DMS53 treated with DMSO at 0.1 percent for 48 hours (cell line): Measurements from ENCODE around the gene NDUFB4.
"Not testable (repeated sequence)": the region's sequence is repeated elsewhere in the genome, so short reads cannot be mapped to it uniquely, and the experiment has no call there.

Source experiments
- DNase-seq: peaks from one replicate; lab custom pipeline; 2025; ENCODE audit not compliant: unreplicated experiment; lab: John Stamatoyannopoulos, UW

Gene NDUFB4

DNA sequence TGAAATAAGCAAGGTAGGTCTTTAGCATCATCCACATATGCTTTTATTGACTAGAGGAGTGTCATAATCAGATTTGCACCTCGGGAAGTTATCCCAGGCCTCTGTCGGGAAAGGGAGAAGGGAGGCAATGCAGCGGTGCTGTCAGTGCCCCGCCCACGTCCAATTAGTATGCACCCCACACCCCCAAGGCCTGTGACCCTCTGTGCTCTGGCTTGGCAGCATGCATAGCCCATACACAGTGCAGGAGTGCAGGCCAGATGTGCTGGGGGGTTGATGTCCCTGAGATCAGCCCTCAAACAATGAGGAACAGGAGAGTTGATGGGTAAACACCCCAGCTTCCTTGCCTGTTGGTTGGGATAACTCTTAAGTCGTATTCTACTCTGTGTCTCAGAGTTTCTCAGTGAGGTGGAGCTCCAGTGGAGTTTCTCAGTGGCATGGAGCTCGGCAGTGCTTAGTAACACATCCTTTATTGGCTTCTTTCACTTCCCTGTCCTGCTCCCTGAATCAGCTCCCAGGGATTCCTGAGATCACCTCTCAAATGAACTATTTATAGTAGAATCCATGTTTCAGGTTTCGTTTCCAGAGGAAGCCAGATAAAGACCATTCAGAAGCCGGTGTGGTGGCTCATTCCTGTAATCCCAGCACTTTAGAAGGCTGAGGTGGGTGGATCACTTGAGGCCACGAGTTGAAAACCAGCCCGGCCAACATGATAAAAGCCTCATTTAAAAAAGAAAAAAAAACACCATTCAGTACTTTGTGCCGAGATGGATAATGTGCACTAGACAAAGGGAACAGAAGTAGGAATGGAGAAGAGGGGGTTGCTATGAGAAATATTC is 26.7 kb upstream of the NDUFB4 start:
- DNase-seq: no peak

DNA sequence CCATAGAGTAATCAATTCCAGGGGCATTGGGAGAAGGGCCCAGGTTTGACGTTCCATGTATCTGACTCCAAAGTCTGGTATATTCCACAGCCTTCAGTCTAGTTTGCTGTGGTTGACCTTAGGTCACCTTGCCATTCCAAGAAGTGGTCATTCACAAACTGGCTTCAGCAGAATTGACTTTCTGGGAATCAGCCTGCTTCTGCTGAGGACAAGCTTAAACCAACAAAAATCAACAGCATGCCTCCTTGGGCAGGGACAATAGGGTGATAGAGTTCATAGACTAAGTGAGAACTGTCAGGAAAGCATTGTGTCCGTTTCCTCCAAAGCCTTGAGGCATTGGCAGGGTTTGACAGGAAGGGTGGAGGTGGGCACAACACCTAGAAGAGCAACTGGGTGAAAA is 24.1 kb upstream of the NDUFB4 start:
- no peak for DNase-seq

DNA sequence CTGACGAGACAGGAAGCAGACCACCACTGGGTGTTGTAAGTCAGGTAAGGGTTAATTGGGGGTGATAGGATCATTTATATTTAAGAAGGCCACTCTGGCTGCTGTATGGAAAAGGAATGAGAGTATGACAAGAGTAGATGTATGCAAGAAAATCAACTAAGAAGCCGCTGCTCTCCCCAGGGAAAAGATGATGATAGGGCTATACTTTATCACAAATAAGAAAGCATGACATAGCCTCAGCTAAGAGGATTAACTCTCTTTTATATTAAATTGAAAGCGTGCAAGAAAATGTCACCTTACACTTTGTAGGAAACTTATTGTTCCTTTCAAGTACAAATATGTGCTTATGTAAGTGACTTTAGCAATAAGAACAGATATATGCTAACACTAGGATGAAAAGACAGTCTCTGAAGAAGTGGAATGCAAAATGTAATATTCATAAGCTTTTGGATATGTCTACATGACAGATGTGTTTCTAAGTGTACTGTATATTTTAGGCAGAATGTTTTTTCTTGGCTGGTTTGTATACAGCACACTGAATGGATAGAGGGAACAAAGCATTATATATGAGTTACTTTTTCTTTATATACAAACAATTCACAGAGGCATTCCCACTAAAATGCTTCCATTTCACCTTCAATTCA is 8.7 kb upstream of the NDUFB4 start:
- DNase-seq: no peak

DNA sequence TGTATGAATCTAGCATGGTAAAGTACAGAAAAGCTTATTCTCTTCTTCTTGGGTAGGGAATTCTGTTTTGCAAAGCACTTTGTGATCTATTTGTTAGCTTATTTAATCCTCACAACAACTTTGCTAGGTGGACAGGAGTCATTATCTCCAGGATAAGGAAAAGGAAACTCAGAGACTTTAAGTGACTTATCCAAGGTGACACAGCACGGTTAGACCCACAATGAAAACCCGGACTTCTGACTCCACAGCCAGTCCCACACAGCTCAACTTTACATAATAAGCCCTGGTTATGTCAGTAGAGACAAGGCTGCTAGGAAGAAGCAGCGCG is 384 bp upstream of the NDUFB4 start:
- no peak for DNase-seq

DNA sequence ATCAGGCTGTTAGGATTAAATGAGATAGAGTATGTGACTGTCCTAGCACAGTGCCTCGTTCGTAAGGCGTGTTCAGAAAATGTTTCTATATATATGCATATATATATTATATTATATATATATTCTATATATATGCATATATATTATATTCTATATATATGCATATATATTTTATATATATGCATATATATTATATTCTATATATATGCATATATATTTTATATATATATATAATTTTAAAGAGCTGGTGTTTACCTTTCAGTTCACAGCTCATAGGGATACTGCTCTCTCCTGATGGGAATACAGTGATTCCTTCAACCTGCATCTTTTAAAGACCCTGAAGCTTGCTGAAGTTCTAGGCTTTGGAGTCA is 702 bp downstream of the NDUFB4 start:
- DNase-seq: no peak

DNA sequence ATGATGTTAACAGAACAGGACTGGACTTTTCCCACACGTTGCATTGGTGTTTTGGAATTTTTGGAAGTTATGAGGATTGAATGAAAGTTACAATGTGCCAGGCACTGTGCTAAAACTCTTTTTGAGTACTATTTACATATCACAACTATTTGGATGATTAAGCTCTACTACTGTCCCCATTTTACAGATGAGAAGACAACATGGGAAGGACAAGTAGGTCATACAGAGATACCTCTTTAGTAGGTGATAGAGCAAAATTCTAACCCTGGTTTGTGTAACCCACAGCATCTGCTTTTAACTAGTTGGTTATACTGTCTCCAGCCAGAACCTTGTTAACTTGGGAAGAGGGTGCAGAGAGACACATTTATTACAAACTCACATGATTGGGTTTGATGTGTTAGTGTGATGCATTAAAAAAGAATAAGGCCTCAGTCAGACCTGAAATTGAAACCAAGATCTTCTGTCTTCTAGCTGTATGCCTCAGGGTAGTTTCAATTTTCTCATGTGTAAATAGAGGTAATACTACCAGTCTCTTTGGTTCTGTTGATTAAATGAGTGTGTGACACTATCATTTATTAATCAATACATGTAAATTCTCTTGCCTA is 1.4 kb downstream of the NDUFB4 start:
- DNase-seq: no peak

DNA sequence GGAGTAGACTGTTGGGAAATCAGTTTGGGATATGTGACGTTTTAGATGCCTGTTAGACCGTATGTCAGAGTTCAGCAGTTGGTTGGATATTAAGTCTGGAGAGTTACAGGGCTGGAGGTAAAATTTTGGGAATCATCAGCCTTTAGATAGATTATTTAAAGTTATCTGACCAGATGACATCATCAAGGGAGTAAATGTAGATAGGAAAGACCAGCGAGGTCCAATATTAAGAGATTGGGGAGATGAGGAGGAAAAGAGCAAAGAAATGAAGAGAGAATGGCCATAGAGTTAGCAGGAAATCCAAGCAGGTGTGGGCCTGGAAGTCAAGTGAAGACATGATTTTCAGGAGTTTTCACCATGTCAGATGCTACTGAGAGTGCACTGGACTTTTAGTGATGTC is 3.1 kb downstream of the NDUFB4 start:
- DNase-seq: no peak

DNA sequence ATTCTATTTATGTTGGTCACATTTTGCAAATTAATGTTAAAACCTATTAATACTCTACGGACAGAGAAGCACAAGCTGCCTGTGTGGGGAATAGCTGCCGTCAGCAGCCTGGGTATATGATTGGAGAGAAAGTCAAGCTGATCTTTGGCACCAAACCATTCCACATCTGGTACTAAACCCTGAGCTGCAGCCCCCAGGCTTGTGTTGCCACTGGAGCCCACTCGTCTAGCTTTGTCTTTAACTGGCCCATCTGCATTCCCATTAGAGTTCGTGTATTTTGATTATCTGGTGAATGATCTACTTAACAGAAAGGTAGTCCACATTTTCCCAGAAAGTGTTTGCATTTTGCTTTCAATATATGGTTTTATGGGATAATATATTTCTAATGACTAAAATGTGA is 5.4 kb downstream of the NDUFB4 start:
- no peak for DNase-seq

DNA sequence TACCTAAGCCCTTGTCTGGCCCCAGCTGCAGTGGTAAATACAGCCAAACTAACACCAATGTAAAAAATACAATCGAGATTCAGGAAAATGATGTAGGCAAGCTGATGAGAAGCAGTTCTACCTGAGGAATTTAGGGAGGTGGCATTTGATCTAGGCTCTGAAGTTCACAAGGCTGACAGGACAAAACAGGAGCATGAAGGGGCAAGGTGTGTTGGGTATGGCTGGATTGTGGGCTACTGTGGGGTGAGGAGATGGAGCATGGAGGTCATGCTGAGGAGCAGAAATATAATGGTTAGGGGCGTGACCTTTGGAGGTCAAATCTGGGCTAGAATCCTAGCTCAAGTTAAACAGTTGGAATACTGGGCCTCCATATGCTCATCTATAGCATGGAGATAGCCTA is 6.5 kb downstream of the NDUFB4 start:
- DNase-seq: no peak

DNA sequence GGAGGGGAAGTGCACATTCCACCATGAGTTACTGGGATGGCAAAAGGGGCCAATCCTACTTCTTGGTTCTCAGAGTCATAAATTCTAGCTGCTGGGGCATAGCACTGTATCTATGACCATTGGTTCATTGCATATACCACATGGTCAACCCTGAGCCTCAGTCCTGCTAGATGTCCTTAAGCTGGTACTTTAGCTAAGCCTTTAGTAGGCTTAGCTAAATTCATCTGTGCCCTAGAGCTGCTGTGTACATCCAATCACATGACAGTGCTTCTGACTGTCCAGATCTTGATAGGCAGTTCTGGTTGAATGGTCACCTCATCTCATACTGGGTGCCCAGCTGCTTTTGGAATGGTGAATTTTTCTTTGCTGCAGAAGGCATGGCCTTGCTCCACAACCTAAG is 8.2 kb downstream of the NDUFB4 start:
- no peak for DNase-seq

DNA sequence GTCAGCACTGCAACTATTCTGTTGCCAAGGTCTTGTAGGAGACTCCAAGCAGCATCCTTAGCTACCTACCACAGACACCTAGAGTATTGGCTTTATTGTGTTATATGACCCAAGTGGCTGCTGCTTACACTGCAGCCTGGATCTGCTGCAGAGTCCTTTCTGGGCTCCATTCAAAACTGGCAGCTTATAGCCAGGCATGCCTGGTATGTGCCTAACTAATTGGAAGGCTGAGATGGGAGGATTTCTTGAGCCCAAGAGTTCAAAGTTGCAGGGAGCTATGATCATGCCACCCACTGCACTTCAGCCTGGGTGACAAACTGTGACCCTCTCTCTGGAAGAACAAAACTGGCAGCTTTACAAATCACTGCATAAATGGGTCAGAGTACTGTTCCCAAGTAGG is 8.6 kb downstream of the NDUFB4 start:
- no peak for DNase-seq

DNA sequence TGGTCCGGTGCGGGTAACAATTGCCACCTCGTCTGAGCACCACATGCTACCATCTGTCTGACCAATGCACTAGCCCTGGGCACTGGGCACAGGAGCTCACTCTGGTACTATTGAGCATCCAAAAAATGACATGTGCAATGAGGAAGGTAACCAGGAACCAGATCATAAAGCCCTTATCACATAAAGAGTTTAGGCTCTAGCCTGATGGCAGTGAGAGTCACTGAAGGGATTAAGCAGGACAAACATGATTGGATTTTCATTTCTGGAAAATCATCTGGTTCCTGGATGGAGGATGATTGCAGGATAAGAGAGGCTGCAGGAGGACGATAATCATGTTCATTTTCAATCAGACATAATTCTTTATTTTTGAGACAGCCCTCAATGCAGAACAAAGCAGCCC is 12.4 kb downstream of the NDUFB4 start:
- no peak for DNase-seq

DNA sequence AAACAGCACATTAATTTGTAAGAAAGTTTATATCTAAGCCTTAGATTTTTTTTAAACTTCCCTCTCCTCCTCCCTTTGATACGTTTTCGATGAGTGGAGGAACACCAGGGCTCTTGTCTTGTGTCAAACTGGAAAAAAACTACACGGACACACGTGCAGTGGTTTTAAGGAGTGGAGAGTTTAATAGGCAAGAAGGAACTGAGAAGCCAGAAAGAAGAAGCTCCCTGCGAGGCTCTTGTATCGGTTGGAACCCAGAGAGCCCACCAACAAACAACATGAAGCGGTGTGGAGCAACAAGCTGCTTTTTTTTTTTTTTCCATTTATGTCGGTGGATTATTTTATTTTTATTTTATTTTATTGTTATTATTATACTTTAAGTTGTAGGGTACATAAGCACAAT is 18.6 kb downstream of the NDUFB4 start:
- no peak for DNase-seq

DNA sequence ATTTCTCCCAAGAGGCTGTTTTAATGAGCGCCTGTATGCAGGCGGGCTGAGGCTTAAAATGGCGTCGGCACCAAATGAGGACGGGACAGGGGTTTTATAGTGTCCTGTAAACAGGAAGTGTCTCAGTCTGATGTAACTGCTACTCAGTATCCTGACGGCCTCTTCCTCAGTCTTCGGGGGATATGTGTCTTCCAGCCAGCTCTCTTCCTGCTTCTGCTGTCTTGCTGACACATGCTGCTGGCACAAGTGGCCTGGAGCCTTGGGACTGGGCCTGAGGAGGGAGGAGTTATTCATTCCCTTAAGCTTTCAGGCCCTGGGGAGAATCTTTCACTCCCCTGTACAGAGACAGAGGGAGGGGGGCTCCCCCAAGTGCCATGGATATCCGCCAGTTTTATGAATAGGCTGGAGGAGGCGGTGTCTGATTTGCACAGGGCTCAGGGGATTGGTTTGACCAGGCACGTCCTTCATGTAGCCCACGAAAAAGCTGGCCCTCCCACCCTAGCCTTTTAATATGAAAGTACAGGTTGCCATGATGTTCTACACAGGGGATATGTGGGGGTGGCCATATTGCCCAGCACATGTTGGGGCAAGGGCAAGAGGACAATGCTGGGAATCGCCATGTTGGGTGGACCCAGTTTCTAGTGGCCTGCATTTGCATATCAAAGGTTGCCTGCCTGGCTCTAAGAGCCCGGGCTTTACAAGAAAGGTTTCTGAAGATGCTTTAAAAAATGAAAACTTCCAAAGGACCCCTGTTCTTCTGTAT is 19.9 kb downstream of the NDUFB4 start:
- DNase-seq: no peak

DNA sequence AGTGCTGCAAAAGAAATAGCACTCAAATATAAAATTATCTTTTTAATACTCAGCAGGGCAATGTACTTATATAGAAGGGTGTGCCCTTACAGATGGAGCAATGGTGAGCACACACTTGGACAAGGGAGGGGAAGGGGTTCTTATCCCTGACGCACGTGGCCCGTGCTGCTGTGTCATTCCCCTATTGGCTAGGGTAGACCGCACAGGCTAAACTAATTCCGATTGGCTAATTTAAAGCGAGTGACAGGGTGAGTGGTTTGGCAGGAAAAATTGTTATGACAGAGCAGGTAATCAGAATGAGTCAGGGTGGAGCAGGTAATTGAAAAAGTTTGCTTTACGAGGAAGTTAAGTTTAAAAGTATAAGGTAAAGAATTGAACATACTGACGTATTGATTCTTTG is 20.6 kb downstream of the NDUFB4 start:
- DNase-seq: not testable (repeated sequence)

DNA sequence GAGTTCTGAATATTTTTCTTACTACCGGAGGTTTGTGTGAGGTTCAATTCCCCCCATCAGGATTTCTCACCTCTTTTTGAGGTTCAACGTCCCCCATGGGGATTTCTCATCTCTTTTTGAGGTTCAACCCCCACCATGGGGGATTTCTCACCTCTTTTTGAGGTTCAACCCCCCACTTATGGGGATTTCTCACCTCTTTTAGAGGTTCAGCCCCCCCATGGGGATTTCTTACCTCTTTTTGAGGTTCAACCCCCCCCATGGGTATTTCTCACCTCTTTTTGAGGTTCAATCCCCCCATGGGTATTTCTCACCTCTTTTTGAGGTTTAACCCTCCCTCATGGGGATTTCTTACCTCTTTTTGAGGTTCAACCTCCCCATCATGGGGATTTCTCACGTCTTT is 26.3 kb downstream of the NDUFB4 start:
- DNase-seq: no peak

DNA sequence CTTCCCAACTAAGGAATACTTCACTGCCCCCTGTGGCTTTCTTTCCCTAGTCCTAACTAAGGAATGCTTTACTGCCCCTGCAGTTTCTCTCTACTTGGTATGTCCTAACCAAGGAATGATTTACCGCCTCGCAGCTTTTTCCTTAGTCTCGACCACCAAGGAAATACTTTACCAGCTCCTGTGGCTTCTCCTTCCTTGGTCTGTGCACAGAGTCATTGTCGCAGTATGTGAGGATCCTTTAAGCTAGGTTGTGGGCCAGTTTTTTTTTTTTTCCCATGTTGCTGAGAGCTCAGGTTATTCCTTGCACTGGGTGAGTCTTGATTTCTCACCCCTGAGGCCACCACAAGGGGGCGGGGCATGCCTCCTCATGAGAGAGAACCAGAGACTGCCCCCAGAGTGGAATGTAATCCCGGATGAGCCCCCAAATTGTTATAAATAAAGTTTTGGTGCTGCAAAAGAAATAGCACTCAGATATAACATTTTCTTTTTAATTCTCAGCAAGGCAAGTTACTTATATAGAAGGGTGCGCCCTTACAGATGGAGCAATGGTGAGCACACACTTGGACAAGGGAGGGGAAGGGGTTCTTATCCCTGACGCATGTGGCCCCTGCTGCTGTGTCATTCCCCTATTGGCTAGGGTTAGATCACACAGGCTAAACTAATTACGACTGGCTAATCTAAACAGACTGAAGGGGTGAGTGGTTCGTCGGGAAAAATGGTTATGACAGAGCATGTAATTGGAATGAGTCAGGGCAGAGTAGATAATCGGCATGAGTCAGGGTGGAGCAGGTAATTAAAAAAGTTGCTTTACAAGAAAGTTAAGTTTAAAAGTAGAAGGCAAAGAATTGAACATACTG is 27.0 kb downstream of the NDUFB4 start:
- no peak for DNase-seq

DNA sequence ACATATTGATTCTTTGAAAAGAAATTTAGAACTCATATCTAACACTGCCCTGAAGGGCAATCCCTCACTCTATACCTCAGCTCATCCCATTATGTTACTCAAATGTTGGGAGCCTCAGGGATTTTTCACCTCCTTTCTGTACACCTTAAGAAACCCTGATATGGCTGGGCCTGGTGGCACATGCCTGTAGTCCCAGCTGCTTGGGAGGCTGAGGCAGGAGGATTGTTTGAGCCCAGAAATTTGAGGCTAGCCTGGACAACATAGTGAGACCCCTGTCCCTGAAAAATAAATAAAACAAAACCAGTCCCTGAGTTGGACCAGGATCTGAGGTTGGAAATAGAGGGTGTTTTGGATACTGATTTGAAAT is 27.6 kb downstream of the NDUFB4 start:
- DNase-seq: no peak

DNA sequence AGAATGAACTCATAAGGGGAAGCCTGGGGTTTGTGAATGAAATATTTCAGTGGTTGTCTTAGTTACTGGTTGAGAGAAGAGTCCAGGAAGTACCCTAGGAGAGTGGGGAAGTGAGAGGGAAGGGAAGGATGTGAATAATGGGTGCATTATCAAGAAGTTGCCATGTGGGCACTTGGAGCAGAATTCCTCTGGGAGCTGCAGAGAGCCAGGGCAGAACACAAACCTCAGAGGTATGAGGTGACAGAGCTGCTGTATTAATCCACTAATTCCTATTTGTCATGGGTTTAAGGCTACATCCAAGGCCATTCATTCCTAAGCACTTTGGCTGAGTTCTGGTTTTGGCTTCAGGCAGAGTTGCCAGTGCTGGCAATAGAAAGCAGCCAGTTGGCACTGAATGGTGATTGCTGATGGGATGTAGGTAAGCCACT is 29.0 kb downstream of the NDUFB4 start:
- DNase-seq: no peak

DNA sequence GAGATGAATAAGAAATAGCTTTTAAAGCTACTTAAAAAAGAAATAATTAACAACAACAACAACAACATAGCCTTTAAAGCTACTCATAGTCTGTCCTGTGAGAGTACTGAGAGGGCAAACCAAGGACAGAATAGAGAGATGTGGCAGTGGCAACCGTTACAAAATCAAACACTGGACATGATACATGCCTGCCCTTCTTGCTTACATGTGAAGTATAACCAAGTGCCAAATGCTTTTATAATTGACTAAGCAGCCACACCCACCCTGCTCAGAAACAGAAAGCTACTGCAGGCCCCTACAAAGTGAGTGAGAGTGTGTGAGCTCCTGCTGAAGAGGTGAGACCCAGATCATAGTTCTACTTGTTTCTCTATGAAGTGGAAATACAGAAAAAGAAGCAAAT is 38.4 kb downstream of the NDUFB4 start:
- DNase-seq: no peak

DNA sequence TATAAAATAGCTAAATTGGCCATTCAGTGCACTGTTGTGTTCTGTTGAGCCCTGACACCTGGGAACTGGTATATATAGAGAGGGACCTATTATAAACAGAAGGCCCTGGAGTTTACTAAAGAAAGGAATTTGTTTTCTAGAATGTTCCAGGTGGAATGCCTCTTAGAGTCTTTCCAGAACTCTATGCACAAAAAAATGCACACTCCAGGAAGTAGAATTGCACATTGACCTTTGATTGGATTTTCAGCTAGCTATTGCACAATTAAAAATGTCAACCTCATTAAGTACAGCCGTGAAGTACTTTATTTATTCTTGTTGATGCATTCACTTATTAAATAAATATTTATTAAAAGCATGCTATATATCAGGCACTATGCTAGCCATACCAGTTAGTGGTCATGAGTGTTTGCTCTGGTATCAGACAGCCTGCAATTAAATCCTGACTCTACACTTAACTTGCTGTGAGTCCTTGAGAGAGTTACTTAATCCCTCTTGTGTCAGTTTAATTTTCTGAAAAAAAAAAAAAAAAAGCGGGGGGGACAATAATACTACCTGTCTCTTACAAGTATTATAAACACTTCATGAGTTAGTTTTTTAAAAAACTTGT is 40.8 kb downstream of the NDUFB4 start:
- no peak for DNase-seq
